ENCODE data around the gene DPH5. TPM values are rescaled to one million over a fixed set of nuclear protein-coding genes. Genes with fewer than 3 reads are reported as not detected.

DPH5 gene
- total RNA-seq, 1 experiment from 2014 or later: 24.6 TPM

DNA sequence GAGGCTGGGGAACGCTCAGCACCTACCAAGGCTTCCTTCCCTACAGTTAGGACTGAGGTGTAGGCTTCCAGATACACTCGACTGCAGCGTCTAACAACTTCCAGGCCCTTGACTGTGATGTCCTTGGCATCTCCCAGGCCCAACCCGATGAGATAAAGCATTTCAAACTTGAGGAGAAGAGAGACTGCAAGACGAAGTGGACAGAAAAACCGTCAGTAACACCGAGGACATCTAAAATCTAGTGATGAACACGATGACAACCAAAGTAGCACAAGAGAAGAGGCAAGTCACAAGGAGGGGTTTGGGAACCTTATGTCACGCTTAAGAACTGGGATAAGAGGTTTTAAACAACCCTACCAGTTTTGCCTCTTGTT, 314 bp downstream of the DPH5 start:
- Histone ChIP-seq H3K27me3 (replicated peaks) (no peaks in the 10 kb centered on the region), H3K4me3 (peak overlapping the region; percentile 57), H3K9me3 (replicated peaks) (no peaks in the 10 kb centered on the region), H3K4me1 (replicated peaks) (peaks cover 9% of the 10 kb centered on the region), H3K27ac (peak overlapping the region; percentile 40), H3K36me3 (0 out of 2 replicates have a peak, but pooled peaks cover 7% of the 10 kb centered on the region)
- DNase-seq (ENCODE audit: low read depth in 1 of 2, low spot score in 2 of 2): no peak

DNA sequence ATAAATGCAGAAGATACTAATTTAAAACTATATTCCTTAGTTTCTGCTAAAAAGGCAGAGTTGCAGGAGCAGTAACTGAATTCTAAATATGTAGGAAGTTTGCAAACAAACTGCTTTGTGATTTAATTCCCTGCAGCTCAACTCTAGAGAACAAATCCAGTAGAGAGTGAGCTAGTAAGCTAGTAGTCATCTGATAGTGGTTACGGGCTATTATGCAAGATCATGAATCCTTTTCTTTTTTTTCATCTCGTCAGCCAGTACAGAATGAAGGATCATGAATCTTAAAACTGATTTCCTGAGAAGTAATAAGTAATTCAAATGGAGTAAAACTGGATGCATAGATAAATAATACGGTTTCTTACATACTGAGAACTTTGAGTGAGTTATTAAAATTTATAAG, 3.3 kb downstream of the DPH5 start:
- Histone ChIP-seq H3K36me3 (peaks cover 9% of the 10 kb centered on the region; the same call in 1 of the 2 replicates), H3K27ac (no peak overlapping the region), H3K9me3 (replicated peaks) (no peaks in the 10 kb centered on the region), H3K27me3 (replicated peaks) (no peaks in the 10 kb centered on the region), H3K4me1 (replicated peaks) (peaks cover 9% of the 10 kb centered on the region), H3K4me3 (no peak overlapping the region)
- no peak for DNase-seq (ENCODE audit: low read depth in 1 of 2, low spot score in 2 of 2)

DNA sequence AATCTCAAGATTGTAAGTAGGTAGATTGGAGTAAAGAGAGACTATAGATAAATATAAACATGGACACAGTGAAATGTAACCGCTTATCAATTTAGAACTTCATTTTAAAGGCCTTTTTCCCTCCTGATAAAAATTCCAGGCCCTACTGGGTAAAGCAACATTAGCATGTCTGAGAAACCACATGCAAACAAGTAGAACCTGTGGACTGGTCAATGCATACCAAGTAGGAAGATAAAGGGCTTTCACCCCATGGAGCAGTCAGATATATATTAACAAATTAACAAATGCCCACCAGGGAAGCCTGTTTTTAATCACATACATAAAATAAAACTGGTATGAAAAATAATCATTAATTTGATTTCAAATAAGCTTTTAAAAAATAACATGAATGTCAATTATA, 8.1 kb downstream of the DPH5 start:
- H3K36me3 ChIP-seq: peaks cover 25% of the 10 kb centered on the region

DNA sequence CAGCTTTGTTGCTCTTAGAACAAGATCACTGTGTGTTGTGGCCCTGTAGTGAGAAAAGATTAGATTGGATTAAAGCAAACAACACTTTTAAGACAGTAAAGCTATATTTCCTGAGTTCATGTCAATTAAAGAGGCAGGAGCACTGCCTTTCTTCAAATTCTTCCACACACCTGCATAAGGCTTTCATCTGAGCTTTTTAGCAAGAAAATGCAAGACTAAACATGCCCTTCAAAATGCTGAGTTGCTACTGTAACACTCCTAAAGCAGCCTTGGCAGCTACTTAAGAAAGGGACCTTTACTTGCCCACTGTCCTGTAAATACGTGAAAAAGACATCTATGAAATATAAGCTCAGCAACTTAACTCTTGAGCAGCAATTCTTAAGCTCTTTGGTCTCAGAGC, 11.8 kb downstream of the DPH5 start:
- Histone ChIP-seq H3K9me3 (replicated peaks) (no peaks in the 10 kb centered on the region), H3K27ac (no peak overlapping the region), H3K4me3 (no peak overlapping the region), H3K36me3 (peaks cover 31% of the 10 kb centered on the region), H3K4me1 (replicated peaks) (no peaks in the 10 kb centered on the region), H3K27me3 (replicated peaks) (no peaks in the 10 kb centered on the region)
- no peak for DNase-seq (ENCODE audit: low read depth in 1 of 2, low spot score in 2 of 2)

More for the DNA sequence above, 8.1 kb downstream of the DPH5 start:
- Histone ChIP-seq H3K27me3 (replicated peaks) (no peaks in the 10 kb centered on the region), H3K4me1 (replicated peaks) (no peaks in the 10 kb centered on the region), H3K4me3 (no peak overlapping the region), H3K9me3 (replicated peaks) (no peaks in the 10 kb centered on the region), H3K27ac (no peak overlapping the region)
- DNase-seq (ENCODE audit: low read depth in 1 of 2, low spot score in 2 of 2): no peak

DNA sequence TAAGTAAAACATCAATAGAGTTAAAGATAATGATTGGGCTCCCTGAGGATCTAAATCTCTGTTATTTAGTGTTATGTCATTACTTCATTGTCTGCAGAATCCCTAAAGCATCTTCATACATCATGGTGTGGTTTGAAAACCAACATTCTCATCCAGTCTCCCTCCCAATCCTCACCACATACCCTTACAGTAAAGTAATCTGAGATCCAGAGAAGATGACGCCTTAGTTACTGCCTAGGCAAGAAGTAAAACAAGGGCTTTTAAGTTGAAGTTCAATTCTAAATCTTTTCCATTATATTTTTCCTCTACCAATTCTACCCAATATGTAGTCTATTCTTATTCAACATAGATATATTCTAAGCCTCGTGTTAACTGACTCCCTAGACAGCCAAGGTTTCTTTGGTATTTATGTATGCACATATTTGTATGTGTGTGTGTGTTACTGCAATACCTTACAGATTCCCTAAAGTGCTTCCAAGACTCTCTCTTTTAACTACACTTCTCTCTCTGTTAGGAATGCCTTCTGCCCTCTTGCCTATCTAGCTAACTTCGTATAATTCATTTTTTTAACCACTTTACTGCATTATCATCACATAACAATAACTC, 17.3 kb downstream of the DPH5 start:
- H3K27me3 ChIP-seq (replicated peaks): no peaks in the 10 kb centered on the region
- no peak for DNase-seq (ENCODE audit: low read depth in 1 of 2, low spot score in 2 of 2)
- no peak overlapping the region for H3K27ac ChIP-seq
- no peaks in the 10 kb centered on the region; the same call in 1 of the 2 replicates for H3K4me1 ChIP-seq (replicated peaks)
- no peak overlapping the region for H3K4me3 ChIP-seq
- no peaks in the 10 kb centered on the region for H3K9me3 ChIP-seq (replicated peaks)
- peaks cover 13% of the 10 kb centered on the region for H3K36me3 ChIP-seq

DNA sequence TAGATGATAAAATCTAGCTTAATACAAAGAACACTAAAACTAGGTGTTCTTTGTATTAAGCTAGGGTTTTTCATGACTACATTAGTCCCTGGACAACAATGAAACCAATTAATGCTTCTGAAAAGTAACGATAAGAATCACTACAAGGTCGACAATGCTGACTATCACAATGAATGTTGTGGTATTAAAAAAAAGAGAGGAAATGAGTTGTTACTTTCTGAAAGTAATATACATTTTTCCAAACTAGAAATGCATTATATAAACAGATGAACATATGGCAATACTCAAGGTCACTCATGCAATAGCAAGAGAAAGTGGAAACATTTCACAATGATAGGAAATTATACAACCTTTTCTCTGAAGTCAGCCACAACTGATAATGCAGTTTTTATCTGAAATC, 19.0 kb downstream of the DPH5 start:
- Histone ChIP-seq H3K27me3 (replicated peaks) (no peaks in the 10 kb centered on the region), H3K4me1 (replicated peaks) (peaks cover 11% of the 10 kb centered on the region), H3K9me3 (replicated peaks) (no peaks in the 10 kb centered on the region), H3K36me3 (no peaks in the 10 kb centered on the region), H3K27ac (no peak overlapping the region), H3K4me3 (no peak overlapping the region)
- DNase-seq (ENCODE audit: low read depth in 1 of 2, low spot score in 2 of 2): no peak

DNA sequence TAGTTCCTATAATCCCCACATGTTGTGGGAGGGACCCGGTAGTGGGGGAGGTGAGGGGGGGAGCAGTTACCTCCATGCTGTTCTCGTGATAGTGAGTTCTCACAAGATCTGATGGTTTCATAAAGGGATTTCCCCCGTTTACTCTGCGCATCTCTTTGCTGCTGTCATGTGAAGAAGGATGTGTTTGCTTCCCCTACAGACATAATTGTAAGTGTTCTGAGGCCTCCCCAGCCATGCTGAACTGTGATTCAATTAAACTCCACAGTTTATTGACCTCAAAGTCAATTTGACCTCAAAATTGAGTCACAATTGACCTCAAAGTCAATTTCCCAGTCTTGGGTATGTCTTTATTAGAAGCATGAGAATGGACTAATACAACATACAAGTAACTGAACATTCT, 19.7 kb downstream of the DPH5 start:
- no peak for DNase-seq (ENCODE audit: low read depth in 1 of 2, low spot score in 2 of 2)
- H3K36me3 ChIP-seq: peaks cover 5% of the 10 kb centered on the region
- no peaks in the 10 kb centered on the region for H3K9me3 ChIP-seq (replicated peaks)
- no peaks in the 10 kb centered on the region for H3K27me3 ChIP-seq (replicated peaks)
- H3K4me3 ChIP-seq: no peak overlapping the region
- no peak overlapping the region for H3K27ac ChIP-seq
- peaks cover 11% of the 10 kb centered on the region for H3K4me1 ChIP-seq (replicated peaks)

DNA sequence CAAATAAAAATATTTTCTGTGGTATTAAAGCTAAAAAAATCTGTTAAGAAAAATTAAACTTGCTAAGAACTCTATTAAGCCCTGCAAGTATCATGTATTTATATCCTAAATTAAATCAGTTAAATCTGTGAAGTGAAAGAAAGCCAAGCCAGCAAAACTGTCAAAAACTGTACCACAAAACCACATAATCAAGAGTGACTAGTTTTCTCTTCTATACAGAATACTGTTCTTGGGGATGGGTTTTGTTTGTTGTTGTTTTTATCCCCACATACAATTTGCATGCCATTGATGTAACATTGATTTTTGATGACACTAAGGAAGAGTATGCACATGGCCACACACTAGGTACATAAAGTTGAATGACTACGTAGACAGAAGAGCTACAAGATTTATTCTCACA, 20.4 kb downstream of the DPH5 start:
- Histone ChIP-seq H3K27ac (no peak overlapping the region), H3K9me3 (replicated peaks) (no peaks in the 10 kb centered on the region), H3K4me1 (replicated peaks) (peaks cover 11% of the 10 kb centered on the region), H3K27me3 (replicated peaks) (no peaks in the 10 kb centered on the region), H3K36me3 (peaks cover 12% of the 10 kb centered on the region), H3K4me3 (no peak overlapping the region)
- peak in 1 of 2 experiments; percentile 10 for DNase-seq (ENCODE audit: low read depth in 1 of 2, low spot score in 2 of 2)

DNA sequence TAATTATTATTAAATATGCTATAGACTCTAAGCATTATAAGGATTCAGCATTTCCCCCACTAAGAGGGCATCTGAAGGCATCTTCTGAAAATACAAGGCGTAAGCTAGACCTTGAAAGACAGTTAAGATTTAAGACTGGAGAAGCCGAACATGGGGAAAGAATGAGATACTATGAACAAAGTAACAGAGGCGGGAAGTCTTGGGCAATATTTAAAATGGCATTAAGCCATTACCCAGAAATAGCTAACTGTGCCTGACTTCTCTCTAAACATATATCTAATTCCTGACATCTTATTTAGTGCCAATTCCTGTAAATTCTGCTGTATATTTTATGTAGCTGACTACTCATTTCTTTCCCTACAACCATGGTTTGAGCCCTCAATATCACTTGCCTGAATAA, 20.9 kb downstream of the DPH5 start:
- Histone ChIP-seq H3K36me3 (peaks cover 13% of the 10 kb centered on the region), H3K9me3 (replicated peaks) (no peaks in the 10 kb centered on the region), H3K27ac (no peak overlapping the region), H3K4me3 (no peak overlapping the region), H3K4me1 (replicated peaks) (peaks cover 11% of the 10 kb centered on the region), H3K27me3 (replicated peaks) (no peaks in the 10 kb centered on the region)
- DNase-seq (ENCODE audit: low read depth in 1 of 2, low spot score in 2 of 2): no peak

DNA sequence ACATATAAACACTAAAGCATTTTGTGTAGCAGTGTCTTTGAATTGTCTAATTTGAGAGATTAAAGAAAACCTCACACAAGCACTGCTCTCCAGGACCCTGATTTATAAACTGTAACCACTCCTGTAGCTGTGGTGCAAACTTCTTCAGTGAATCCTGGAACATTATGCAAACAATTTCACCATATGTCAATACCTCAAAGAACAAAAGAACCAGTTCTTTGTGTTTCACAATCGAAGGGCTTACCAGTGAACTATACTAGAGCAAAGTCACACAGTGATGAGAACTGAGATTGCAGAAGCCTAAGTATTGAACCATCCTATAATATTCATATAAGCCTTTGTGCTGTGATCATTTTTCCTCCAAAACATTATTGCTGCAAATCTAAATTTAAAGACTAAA, 21.5 kb downstream of the DPH5 start:
- no peak for DNase-seq (ENCODE audit: low read depth in 1 of 2, low spot score in 2 of 2)
- no peaks in the 10 kb centered on the region for H3K9me3 ChIP-seq (replicated peaks)
- H3K27ac ChIP-seq: no peak overlapping the region
- H3K36me3 ChIP-seq: peaks cover 13% of the 10 kb centered on the region
- H3K4me1 ChIP-seq (replicated peaks): peaks cover 11% of the 10 kb centered on the region
- no peak overlapping the region for H3K4me3 ChIP-seq
- H3K27me3 ChIP-seq (replicated peaks): no peaks in the 10 kb centered on the region

DNA sequence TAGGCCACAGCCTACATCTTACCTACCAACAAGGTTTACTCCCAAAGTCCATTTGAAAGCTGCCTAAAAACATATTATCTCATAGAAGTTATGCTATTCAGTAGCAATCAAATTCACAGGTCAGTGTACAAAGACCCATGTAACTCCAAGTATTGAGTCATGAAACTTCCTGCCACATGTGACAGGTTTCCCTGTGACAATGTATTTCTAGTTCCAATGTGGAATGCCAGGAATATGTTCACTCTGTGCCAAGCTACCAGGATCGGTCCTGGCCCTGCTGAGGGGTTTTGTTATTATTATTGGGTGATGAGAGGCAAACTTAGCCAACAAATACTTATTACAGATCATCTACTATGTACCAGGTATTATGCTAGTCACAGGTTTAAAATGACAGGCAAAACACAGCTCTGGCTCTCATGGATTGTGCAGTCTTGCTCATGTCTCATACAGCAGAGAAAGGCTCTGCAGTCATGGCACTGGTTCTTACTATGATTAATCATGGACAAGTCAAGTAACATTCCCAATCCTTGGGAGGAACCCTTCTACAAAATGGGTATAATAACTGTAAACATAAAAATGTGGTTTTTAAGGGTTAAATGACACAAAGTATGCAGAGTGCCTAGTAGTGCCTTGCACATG, 22.5 kb downstream of the DPH5 start:
- no peaks in the 10 kb centered on the region for H3K9me3 ChIP-seq (replicated peaks)
- no peaks in the 10 kb centered on the region for H3K27me3 ChIP-seq (replicated peaks)
- peaks cover 13% of the 10 kb centered on the region for H3K36me3 ChIP-seq
- H3K27ac ChIP-seq: no peak overlapping the region
- DNase-seq (ENCODE audit: low read depth in 1 of 2, low spot score in 2 of 2): no peak
- H3K4me3 ChIP-seq: no peak overlapping the region
- peaks cover 11% of the 10 kb centered on the region for H3K4me1 ChIP-seq (replicated peaks)

DNA sequence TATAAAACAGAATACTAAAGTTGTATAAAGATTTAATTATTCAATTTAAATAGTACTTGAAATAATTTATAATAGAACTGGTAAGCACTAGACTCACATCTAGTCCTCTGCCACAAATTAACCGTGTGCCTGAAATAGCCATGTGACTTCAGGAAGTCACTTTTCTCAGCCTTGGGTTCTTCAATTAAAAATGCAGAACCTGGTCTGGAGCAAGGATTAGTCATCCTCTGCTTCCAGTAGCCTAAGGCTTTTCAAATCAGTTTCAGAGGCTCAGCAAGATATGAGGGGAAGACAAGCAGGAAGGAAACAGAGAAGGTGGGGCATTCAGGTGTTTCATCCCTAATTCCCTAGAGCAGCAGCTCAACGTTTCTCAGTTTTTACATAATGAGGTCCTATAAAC, 23.0 kb downstream of the DPH5 start:
- no peak overlapping the region for H3K27ac ChIP-seq
- H3K9me3 ChIP-seq (replicated peaks): no peaks in the 10 kb centered on the region
- peaks cover 11% of the 10 kb centered on the region for H3K4me1 ChIP-seq (replicated peaks)
- H3K4me3 ChIP-seq: no peak overlapping the region
- peaks cover 13% of the 10 kb centered on the region for H3K36me3 ChIP-seq
- H3K27me3 ChIP-seq (replicated peaks): no peaks in the 10 kb centered on the region
- DNase-seq (ENCODE audit: low read depth in 1 of 2, low spot score in 2 of 2): no peak

DNA sequence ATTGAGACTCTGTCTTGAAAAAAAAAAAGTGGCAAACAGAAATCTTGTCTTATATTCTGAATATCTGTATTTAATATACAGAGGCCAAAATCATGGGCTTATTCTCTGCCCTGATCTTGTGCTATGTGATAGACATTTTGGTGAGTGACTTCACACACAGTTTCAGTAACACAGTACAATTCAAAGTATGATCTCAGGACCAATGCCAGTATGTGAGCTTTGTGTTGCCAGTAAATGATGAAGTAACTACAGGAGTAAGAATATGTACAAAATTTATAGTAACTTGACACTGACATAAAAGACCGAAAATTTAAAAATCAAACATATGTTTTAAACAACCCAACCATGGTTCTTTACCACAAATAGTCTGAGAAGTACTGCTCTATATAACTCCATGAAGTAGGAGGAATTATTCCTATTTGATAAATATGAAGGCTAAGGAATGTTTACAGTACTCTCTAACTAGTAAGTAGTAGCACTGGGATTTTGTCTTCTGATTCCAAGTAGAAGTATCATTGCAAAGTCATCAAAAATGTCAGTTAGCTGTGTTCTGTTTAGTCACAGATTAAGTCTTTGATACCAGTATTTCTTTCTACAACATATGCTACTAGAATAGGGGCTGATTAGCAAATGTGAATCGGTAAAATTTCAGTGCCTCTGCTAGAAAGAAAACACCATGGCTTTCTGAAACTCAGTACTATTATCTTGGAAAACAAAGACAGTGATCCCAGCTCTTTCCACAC, 25.3 kb downstream of the DPH5 start:
- no peaks in the 10 kb centered on the region for H3K9me3 ChIP-seq (replicated peaks)
- no peak overlapping the region for H3K27ac ChIP-seq
- peaks cover 20% of the 10 kb centered on the region for H3K36me3 ChIP-seq
- H3K4me3 ChIP-seq: no peak overlapping the region
- no peak for DNase-seq (ENCODE audit: low read depth in 1 of 2, low spot score in 2 of 2)
- H3K4me1 ChIP-seq (replicated peaks): peaks cover 11% of the 10 kb centered on the region
- no peaks in the 10 kb centered on the region; the same call in 1 of the 2 replicates for H3K27me3 ChIP-seq (replicated peaks)

DNA sequence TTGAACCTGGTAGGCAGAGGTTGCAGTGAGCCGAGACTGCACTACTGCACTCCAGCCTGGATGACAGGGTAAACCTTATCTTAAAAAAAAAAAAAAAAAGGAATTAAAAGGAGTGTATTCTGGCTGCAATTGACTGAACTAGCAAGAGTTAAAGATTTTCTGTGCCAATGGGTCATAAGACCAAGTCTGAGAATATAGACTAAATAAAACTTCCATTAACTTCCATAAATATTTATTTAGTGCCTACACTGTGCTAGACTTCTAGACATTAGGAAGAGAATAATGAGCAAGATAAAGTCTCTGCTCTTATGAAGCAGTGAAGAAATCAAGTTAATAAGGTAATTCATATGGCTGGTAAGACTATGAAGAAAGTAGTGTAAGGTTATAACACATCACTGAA, 27.2 kb downstream of the DPH5 start:
- no peak for DNase-seq (ENCODE audit: low read depth in 1 of 2, low spot score in 2 of 2)
- Histone ChIP-seq H3K27ac (no peak overlapping the region), H3K4me3 (no peak overlapping the region)

More for the DNA sequence above, 27.2 kb downstream of the DPH5 start:
- H3K36me3 ChIP-seq: peaks cover 25% of the 10 kb centered on the region
- H3K9me3 ChIP-seq (replicated peaks): no peaks in the 10 kb centered on the region
- H3K4me1 ChIP-seq (replicated peaks): peaks cover 11% of the 10 kb centered on the region
- no peaks in the 10 kb centered on the region; the same call in 1 of the 2 replicates for H3K27me3 ChIP-seq (replicated peaks)
